Common myeloid progenitor, CD34-positive (primary cell): ENCODE data around the gene CDC42BPA.
A peak's percentile ranks its signal among the peaks of the same experiment; 100 is the strongest.

Experiments used
- CTCF ChIA-PET: fragments of 350-600 bp; sonication (Branson Sonifier 250); formaldehyde crosslinking; loops from one replicate; lab custom pipeline; 2021; ENCODE audit warnings: antibody characterized with exemption; lab: Charles Lee
- POLR2A ChIA-PET: fragments of 350-600 bp; sonication (Branson Sonifier 250); formaldehyde crosslinking; loops from one replicate; lab custom pipeline; 2021; ENCODE audit warnings: antibody characterized with exemption; lab: Charles Lee
- DNase-seq, 3 donors: peaks; one replicate each; pipeline versions ENCODE4 v3.0.0 to v3.0.0-alpha.2; 2013
- H3K27ac ChIP-seq, 2 experiments: 1 replicate in 1 of 2; 2 replicates in 1 of 2; pipeline ENCODE4 v1.7.0; 2013; ENCODE audit warnings: inconsistent platforms in 2 of 2, low read length in 2 of 2, mild to moderate bottlenecking in 2 of 2, low read depth in 1 of 2, moderate library complexity in 1 of 2; ENCODE audit not compliant: severe bottlenecking in 2 of 2, insufficient read depth in 1 of 2, poor library complexity in 1 of 2
- H3K27me3 ChIP-seq, 5 experiments: replicated peaks in 2 of 5; 1 replicate in 3 of 5; 2 replicates in 2 of 5; pipeline versions ENCODE4 v1.6.1 to v1.7.0; 2013; ENCODE audit warnings: low read length in 4 of 5, mild to moderate bottlenecking in 2 of 5, moderate library complexity in 2 of 5, inconsistent platforms in 1 of 5; ENCODE audit not compliant: insufficient read depth in 5 of 5, control insufficient read depth in 4 of 5
- H3K36me3 ChIP-seq, 4 experiments: 1 replicate in 2 of 4; 2 replicates in 2 of 4; pipeline versions ENCODE4 v1.6.1 to v1.7.0; 2013; ENCODE audit warnings: low read length in 3 of 4, control low read depth in 1 of 4, mild to moderate bottlenecking in 1 of 4; ENCODE audit not compliant: control insufficient read depth in 4 of 4, insufficient read depth in 4 of 4
- H3K4me1 ChIP-seq, 4 experiments: 1 replicate in 3 of 4; 2 replicates in 1 of 4; pipeline versions ENCODE4 v1.6.1 to v1.7.1; 2013; ENCODE audit warnings: low read length in 3 of 4, mild to moderate bottlenecking in 3 of 4, control low read depth in 1 of 4, inconsistent platforms in 1 of 4, moderate library complexity in 1 of 4; ENCODE audit not compliant: control insufficient read depth in 4 of 4, insufficient read depth in 4 of 4; ENCODE audit errors: control extremely low read depth in 1 of 4
- H3K4me3 ChIP-seq, 7 experiments: 1 replicate in 4 of 7; 2 replicates in 3 of 7; pipeline versions ENCODE4 v1.5.1 to v1.7.0; 2013; ENCODE audit warnings: mild to moderate bottlenecking in 7 of 7, low read length in 6 of 7, moderate library complexity in 6 of 7, inconsistent platforms in 2 of 7, low read depth in 2 of 7, control low read depth in 1 of 7; ENCODE audit not compliant: insufficient read depth in 4 of 7, control insufficient read depth in 1 of 7; ENCODE audit errors: extremely low read depth in 1 of 7
- H3K9me3 ChIP-seq, 5 experiments: 1 replicate in 4 of 5; 2 replicates in 1 of 5; pipeline versions ENCODE4 v1.6.1 to v1.7.1; 2013; ENCODE audit warnings: low read length in 4 of 5, mild to moderate bottlenecking in 2 of 5, inconsistent platforms in 1 of 5, low read depth in 1 of 5, moderate library complexity in 1 of 5; ENCODE audit not compliant: control insufficient read depth in 4 of 5, insufficient read depth in 2 of 5; ENCODE audit errors: control extremely low read depth in 1 of 5
- WGBS: methylation state at CpG from one replicate; pipeline ENCODE4 v1.1.5; 2013; ENCODE audit not compliant: insufficient coverage; 5-methylcytosine and 5-hydroxymethylcytosine counted together

The CDC42BPA gene

GRCh38 chr1:226940029-226940805 is 378.1 kb downstream of the CDC42BPA start, which contains the start of gene COQ8A:
Gene COQ8A, plus strand, starts transcription at chr1:226940294. Its CDS starts 21,092 bp downstream, at chr1:226961386.
- POLR2A ChIA-PET, result interaction anchor here (0.5 to 1.5 kb wide), 2 partner anchors 56 to 753 kb away, joined by 3 to 6 read pairs; no protein-coding TSS in a partner anchor
- H3K36me3 ChIP-seq, result peaks cover 0 to 5% (median under 1%) of the 10 kb centered on the region in 4 experiments
- CTCF ChIA-PET, result interaction anchor here (1.2 kb wide), 1 partner anchor 14 kb away, joined by 3 read pairs; no protein-coding TSS in a partner anchor
- peak within 1 kb of the TSS; percentile 91 to 96 for H3K27ac ChIP-seq
- H3K9me3 ChIP-seq, result peaks cover 0 to 5% (median 3%) of the 10 kb centered on the region in 5 experiments
- under 1% methylated on average over 66 of the region's 73 CpGs for WGBS
- no peaks in the 10 kb centered on the region for H3K27me3 ChIP-seq
- peak within 1 kb of the TSS; percentile 68 to 86 (median 79) for H3K4me3 ChIP-seq
- peak; percentile 99 to 100 (median 99) for DNase-seq
- H3K4me1 ChIP-seq, result peaks cover 14 to 79% (median 50%) of the 10 kb centered on the region in 4 experiments
